ENCODE measurements around the gene ADCY9.

Gene ADCY9

GRCh38 chr16:4005731-4006130, 110.5 kb downstream of the ADCY9 start:
- no peak overlapping the region for H3K27ac ChIP-seq (replicated peaks)
- DNase-seq (ENCODE audit: low read depth in 1 of 2, low spot score in 1 of 2), result no peak
- H3K4me3 ChIP-seq (replicated peaks; ENCODE audit: insufficient read depth, low read length), result no peak overlapping the region
- TF ChIP-seq CTCF (IDR thresholded peaks at IDR 0.05; ENCODE audit: insufficient read depth, low read length), result no peak
- TF ChIP-seq GABPA (IDR thresholded peaks at IDR 0.05; ENCODE audit: low read depth), result no peak
- no peak for TF ChIP-seq REST (IDR thresholded peaks at IDR 0.05; ENCODE audit: insufficient replicate concordance, low read depth)
- TF ChIP-seq POLR2AphosphoS5 (IDR thresholded peaks at IDR 0.05; ENCODE audit: low read depth), result no peak
- TF ChIP-seq SPI1 (IDR thresholded peaks at IDR 0.05; ENCODE audit: borderline replicate concordance, low read depth), result no peak
- H3K27me3 ChIP-seq (ENCODE audit: insufficient read depth, poor library complexity, severe bottlenecking), result no peaks in the 10 kb centered on the region

GRCh38 chr16:4005281-4005680, 111.0 kb downstream of the ADCY9 start:
- TF ChIP-seq POLR2AphosphoS5 (IDR thresholded peaks at IDR 0.05; ENCODE audit: low read depth), result no peak
- TF ChIP-seq REST (IDR thresholded peaks at IDR 0.05; ENCODE audit: insufficient replicate concordance, low read depth), result no peak
- no peak for TF ChIP-seq CTCF (IDR thresholded peaks at IDR 0.05; ENCODE audit: insufficient read depth, low read length)
- TF ChIP-seq GABPA (IDR thresholded peaks at IDR 0.05; ENCODE audit: low read depth), result no peak
- TF ChIP-seq SPI1 (IDR thresholded peaks at IDR 0.05; ENCODE audit: borderline replicate concordance, low read depth), result no peak
- no peak for DNase-seq (ENCODE audit: low read depth in 1 of 2, low spot score in 1 of 2)
- Histone ChIP-seq H3K4me3 (replicated peaks; ENCODE audit: insufficient read depth, low read length) (no peak overlapping the region), H3K27me3 (ENCODE audit: insufficient read depth, poor library complexity, severe bottlenecking) (no peaks in the 10 kb centered on the region), H3K27ac (replicated peaks) (no peak overlapping the region)

GRCh38 chr16:4004206-4004605, 112.0 kb downstream of the ADCY9 start:
- no peak overlapping the region for H3K27ac ChIP-seq (replicated peaks)
- TF ChIP-seq REST (IDR thresholded peaks at IDR 0.05; ENCODE audit: insufficient replicate concordance, low read depth), result no peak
- no peak for TF ChIP-seq SPI1 (IDR thresholded peaks at IDR 0.05; ENCODE audit: borderline replicate concordance, low read depth)
- TF ChIP-seq CTCF (IDR thresholded peaks at IDR 0.05; ENCODE audit: insufficient read depth, low read length), result no peak
- TF ChIP-seq GABPA (IDR thresholded peaks at IDR 0.05; ENCODE audit: low read depth), result no peak
- no peak for TF ChIP-seq POLR2AphosphoS5 (IDR thresholded peaks at IDR 0.05; ENCODE audit: low read depth)
- H3K4me3 ChIP-seq (replicated peaks; ENCODE audit: insufficient read depth, low read length), result no peak overlapping the region
- no peaks in the 10 kb centered on the region for H3K27me3 ChIP-seq (ENCODE audit: insufficient read depth, poor library complexity, severe bottlenecking)
- DNase-seq (ENCODE audit: low read depth in 1 of 2, low spot score in 1 of 2), result no peak
